ENCODE measurements around the gene CDK3. TPM values are rescaled to one million over a fixed set of nuclear protein-coding genes. Genes with fewer than 3 reads are reported as not detected.
"Not testable (repeated sequence)": the region's sequence is repeated elsewhere in the genome, so short reads cannot be mapped to it uniquely, and the experiment has no call there.

Gene CDK3
- total RNA-seq, 2 donors from 2014 or later, result 5.3 to 8.2 TPM

- no peak overlapping the region for H3K27ac ChIP-seq
Observed at GRCh38 chr17:76039121-76039520, 38.5 kb downstream of the CDK3 start.

GRCh38 chr17:76040376-76040775 is 39.7 kb downstream of the CDK3 start:
- no peak for DNase-seq
- no peak overlapping the region for H3K4me3 ChIP-seq
- intact Hi-C loops (cut with DNase I), result no loop called here
- no peaks in the 10 kb centered on the region for H3K4me1 ChIP-seq
- H3K36me3 ChIP-seq, result peaks cover 26% of the 10 kb centered on the region
- H3K9me3 ChIP-seq, result no peaks in the 10 kb centered on the region
- TF ChIP-seq CTCF (IDR thresholded peaks at IDR 0.05), result no peak
- H3K27me3 ChIP-seq, result no peaks in the 10 kb centered on the region
- no peak overlapping the region for H3K9ac ChIP-seq (ENCODE audit: low read depth in 2 of 2, low read length in 2 of 2)
- no peak overlapping the region for H3K27ac ChIP-seq

More at GRCh38 chr17:76039121-76039520, 38.5 kb downstream of the CDK3 start:
- Histone ChIP-seq H3K4me1 (no peaks in the 10 kb centered on the region), H3K9ac (ENCODE audit: low read depth in 2 of 2, low read length in 2 of 2) (no peak overlapping the region), H3K9me3 (no peaks in the 10 kb centered on the region), H3K4me3 (no peak overlapping the region), H3K27me3 (no peaks in the 10 kb centered on the region), H3K36me3 (peaks cover 15% of the 10 kb centered on the region)
- no peak for DNase-seq
- intact Hi-C loops (cut with DNase I), result no loop called here
- TF ChIP-seq CTCF (IDR thresholded peaks at IDR 0.05), result no peak

- intact Hi-C loops (cut with DNase I); H3K9ac ChIP-seq (ENCODE audit: low read depth in 2 of 2, low read length in 2 of 2); H3K27ac ChIP-seq; H3K4me1 ChIP-seq; H3K4me3 ChIP-seq; H3K9me3 ChIP-seq; DNase-seq; H3K27me3 ChIP-seq: not testable (repeated sequence)
- peaks cover 35% of the 10 kb centered on the region for H3K36me3 ChIP-seq
Observed at GRCh38 chr17:76042868-76043267, 42.2 kb downstream of the CDK3 start.

- intact Hi-C loops (cut with DNase I); H3K9ac ChIP-seq (ENCODE audit: low read depth in 2 of 2, low read length in 2 of 2); DNase-seq; H3K4me1 ChIP-seq; H3K4me3 ChIP-seq; H3K27me3 ChIP-seq; H3K27ac ChIP-seq; H3K9me3 ChIP-seq: not testable (repeated sequence)
- peaks cover 45% of the 10 kb centered on the region for H3K36me3 ChIP-seq
Observed at GRCh38 chr17:76044475-76045007, 43.9 kb downstream of the CDK3 start.

- peaks cover 53% of the 10 kb centered on the region for H3K36me3 ChIP-seq
- no peak overlapping the region for H3K27ac ChIP-seq
- no peak overlapping the region for H3K9ac ChIP-seq (ENCODE audit: low read depth in 2 of 2, low read length in 2 of 2)
- no peak for DNase-seq
- H3K4me3 ChIP-seq, result no peak overlapping the region
- no peak for TF ChIP-seq CTCF (IDR thresholded peaks at IDR 0.05)
- intact Hi-C loops (cut with DNase I), result no loop called here
- H3K4me1 ChIP-seq, result no peaks in the 10 kb centered on the region
- no peaks in the 10 kb centered on the region for H3K27me3 ChIP-seq
- H3K9me3 ChIP-seq, result no peaks in the 10 kb centered on the region
Observed at GRCh38 chr17:76046064-76046463, 45.4 kb downstream of the CDK3 start.

- Histone ChIP-seq H3K4me3 (no peak overlapping the region), H3K27ac (no peak overlapping the region), H3K36me3 (peaks cover 44% of the 10 kb centered on the region), H3K4me1 (peaks cover 4% of the 10 kb centered on the region), H3K9me3 (no peaks in the 10 kb centered on the region), H3K27me3 (no peaks in the 10 kb centered on the region), H3K9ac (ENCODE audit: low read depth in 2 of 2, low read length in 2 of 2) (no peak overlapping the region)
- TF ChIP-seq CTCF (IDR thresholded peaks at IDR 0.05), result no peak
- DNase-seq, result no peak
- intact Hi-C loops (cut with DNase I), result no loop called here
Observed at GRCh38 chr17:76048025-76048605, 47.5 kb downstream of the CDK3 start.

All from colonic mucosa (tissue), 4 donors.